Measurements from ENCODE around the gene SCAMP4. TPM values are rescaled to one million over a fixed set of nuclear protein-coding genes. Genes with fewer than 3 reads are reported as not detected.

The SCAMP4 gene
- total and polyA plus RNA-seq, 2 of the 13 experiments (the other 11 are each of a cell fraction or from before 2014, with no cell fraction given) = 10.7 to 13.7 TPM

DNA sequence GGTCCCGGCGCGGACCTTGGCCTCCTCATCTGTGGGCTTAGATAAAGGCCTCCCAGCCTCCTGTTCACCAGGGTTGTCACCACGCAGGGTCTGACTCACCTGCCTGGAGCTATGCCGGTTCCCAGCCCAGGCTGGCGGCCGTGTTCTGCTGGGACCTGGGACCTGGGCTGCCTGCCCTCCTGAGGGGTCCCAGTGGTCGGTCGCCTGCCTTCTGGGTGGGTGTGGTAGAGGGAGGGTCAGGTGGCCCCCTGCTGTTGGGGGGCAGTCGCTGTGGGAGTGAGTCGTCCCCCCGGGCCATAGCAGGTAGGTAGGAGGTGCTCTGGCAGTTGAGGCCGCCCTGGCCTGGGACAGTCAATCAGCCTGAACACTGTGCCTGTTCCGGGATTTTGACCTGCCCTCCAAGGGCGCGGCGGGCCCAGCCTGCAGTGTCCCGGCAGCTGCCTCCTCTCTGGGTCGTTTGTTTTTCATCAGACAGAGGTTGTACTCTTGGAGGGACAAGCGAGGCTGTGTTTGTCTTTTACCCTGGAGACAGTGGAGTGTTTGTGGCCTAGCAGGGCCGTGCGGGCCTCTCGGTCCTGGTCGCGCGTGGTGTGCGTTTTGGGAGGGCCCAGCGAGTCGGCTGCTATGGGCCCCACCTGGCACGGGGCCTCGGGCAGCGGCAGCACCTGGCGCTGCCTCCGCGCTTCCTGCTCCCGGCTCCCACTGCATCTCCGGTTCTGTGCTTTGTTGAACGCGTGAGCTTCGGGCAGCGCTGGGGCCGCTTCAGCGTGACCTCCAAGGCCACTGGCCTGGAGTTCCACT, 2.6 kb downstream of the SCAMP4 start (continued):
- TF ChIP-seq NFE2L2 (IDR thresholded peaks at IDR 0.05; ENCODE audit: low read length) = no peak
- TF ChIP-seq, protein P1, sequence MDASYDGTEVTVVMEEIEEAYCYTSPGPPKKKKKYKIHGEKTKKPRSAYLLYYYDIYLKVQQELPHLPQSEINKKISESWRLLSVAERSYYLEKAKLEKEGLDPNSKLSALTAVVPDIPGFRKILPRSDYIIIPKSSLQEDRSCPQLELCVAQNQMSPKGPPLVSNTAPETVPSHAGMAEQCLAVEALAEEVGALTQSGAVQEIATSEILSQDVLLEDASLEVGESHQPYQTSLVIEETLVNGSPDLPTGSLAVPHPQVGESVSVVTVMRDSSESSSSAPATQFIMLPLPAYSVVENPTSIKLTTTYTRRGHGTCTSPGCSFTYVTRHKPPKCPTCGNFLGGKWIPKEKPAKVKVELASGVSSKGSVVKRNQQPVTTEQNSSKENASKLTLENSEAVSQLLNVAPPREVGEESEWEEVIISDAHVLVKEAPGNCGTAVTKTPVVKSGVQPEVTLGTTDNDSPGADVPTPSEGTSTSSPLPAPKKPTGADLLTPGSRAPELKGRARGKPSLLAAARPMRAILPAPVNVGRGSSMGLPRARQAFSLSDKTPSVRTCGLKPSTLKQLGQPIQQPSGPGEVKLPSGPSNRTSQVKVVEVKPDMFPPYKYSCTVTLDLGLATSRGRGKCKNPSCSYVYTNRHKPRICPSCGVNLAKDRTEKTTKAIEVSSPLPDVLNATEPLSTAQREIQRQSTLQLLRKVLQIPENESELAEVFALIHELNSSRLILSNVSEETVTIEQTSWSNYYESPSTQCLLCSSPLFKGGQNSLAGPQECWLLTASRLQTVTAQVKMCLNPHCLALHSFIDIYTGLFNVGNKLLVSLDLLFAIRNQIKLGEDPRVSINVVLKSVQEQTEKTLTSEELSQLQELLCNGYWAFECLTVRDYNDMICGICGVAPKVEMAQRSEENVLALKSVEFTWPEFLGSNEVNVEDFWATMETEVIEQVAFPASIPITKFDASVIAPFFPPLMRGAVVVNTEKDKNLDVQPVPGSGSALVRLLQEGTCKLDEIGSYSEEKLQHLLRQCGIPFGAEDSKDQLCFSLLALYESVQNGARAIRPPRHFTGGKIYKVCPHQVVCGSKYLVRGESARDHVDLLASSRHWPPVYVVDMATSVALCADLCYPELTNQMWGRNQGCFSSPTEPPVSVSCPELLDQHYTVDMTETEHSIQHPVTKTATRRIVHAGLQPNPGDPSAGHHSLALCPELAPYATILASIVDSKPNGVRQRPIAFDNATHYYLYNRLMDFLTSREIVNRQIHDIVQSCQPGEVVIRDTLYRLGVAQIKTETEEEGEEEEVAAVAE (CRISPR knock-in tag; IDR thresholded peaks at IDR 0.05; ENCODE audit: borderline replicate concordance) = 0 out of 2 replicates have a peak, but pooled peaks have one; percentile 25
- TF ChIP-seq, protein P2, sequence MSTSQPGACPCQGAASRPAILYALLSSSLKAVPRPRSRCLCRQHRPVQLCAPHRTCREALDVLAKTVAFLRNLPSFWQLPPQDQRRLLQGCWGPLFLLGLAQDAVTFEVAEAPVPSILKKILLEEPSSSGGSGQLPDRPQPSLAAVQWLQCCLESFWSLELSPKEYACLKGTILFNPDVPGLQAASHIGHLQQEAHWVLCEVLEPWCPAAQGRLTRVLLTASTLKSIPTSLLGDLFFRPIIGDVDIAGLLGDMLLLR (CRISPR knock-in tag; IDR thresholded peaks at IDR 0.05) = no peak; the same call in 1 of the 2 replicates
- TF ChIP-seq, protein P3, sequence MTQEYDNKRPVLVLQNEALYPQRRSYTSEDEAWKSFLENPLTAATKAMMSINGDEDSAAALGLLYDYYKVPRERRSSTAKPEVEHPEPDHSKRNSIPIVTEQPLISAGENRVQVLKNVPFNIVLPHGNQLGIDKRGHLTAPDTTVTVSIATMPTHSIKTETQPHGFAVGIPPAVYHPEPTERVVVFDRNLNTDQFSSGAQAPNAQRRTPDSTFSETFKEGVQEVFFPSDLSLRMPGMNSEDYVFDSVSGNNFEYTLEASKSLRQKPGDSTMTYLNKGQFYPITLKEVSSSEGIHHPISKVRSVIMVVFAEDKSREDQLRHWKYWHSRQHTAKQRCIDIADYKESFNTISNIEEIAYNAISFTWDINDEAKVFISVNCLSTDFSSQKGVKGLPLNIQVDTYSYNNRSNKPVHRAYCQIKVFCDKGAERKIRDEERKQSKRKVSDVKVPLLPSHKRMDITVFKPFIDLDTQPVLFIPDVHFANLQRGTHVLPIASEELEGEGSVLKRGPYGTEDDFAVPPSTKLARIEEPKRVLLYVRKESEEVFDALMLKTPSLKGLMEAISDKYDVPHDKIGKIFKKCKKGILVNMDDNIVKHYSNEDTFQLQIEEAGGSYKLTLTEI (CRISPR knock-in tag; conservative IDR thresholded peaks at IDR 0.05) = no peak
- TF ChIP-seq NR2C2 (CRISPR knock-in tag; IDR thresholded peaks at IDR 0.05; ENCODE audit: borderline replicate concordance) = peak; percentile 60; the same call in 1 of the 2 replicates
- TF ChIP-seq MAFG (CRISPR knock-in tag; IDR thresholded peaks at IDR 0.05) = no peak
- peak; percentile 17; the same call in 1 of the 2 replicates for TF ChIP-seq POLR2AphosphoS5 (IDR thresholded peaks at IDR 0.05; ENCODE audit: low read depth, low read length)
- TF ChIP-seq GABPB1 (CRISPR knock-in tag; IDR thresholded peaks at IDR 0.05) = peak; percentile 51; the same call in 1 of the 2 replicates
- no peak for TF ChIP-seq ZNF207 (IDR thresholded peaks at IDR 0.05; ENCODE audit: borderline replicate concordance)
- TF ChIP-seq TBX3 (IDR thresholded peaks at IDR 0.05; ENCODE audit: borderline replicate concordance) = no peak
- peak in 1 of 2 experiments; percentile 41; a peak in 3 of 4 replicates for TF ChIP-seq POLR2A (IDR thresholded peaks at IDR 0.05; ENCODE audit: insufficient read depth in 1 of 2, low read depth in 2 of 2, low read length in 2 of 2)
- TF ChIP-seq LCORL (IDR thresholded peaks at IDR 0.05) = no peak
- TF ChIP-seq LCORL (CRISPR knock-in tag; IDR thresholded peaks at IDR 0.05) = peak; percentile 91
- TF ChIP-seq RARG (CRISPR knock-in tag; IDR thresholded peaks at IDR 0.05; ENCODE audit: low read depth) = no peak
- TF ChIP-seq, protein P4, sequence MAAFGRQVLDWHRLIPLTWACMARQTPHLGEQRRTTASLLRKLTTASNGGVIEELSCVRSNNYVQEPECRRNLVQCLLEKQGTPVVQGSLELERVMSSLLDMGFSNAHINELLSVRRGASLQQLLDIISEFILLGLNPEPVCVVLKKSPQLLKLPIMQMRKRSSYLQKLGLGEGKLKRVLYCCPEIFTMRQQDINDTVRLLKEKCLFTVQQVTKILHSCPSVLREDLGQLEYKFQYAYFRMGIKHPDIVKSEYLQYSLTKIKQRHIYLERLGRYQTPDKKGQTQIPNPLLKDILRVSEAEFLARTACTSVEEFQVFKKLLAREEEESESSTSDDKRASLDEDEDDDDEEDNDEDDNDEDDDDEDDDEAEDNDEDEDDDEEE (CRISPR knock-in tag; IDR thresholded peaks at IDR 0.05) = no peak
- TF ChIP-seq, protein P5, sequence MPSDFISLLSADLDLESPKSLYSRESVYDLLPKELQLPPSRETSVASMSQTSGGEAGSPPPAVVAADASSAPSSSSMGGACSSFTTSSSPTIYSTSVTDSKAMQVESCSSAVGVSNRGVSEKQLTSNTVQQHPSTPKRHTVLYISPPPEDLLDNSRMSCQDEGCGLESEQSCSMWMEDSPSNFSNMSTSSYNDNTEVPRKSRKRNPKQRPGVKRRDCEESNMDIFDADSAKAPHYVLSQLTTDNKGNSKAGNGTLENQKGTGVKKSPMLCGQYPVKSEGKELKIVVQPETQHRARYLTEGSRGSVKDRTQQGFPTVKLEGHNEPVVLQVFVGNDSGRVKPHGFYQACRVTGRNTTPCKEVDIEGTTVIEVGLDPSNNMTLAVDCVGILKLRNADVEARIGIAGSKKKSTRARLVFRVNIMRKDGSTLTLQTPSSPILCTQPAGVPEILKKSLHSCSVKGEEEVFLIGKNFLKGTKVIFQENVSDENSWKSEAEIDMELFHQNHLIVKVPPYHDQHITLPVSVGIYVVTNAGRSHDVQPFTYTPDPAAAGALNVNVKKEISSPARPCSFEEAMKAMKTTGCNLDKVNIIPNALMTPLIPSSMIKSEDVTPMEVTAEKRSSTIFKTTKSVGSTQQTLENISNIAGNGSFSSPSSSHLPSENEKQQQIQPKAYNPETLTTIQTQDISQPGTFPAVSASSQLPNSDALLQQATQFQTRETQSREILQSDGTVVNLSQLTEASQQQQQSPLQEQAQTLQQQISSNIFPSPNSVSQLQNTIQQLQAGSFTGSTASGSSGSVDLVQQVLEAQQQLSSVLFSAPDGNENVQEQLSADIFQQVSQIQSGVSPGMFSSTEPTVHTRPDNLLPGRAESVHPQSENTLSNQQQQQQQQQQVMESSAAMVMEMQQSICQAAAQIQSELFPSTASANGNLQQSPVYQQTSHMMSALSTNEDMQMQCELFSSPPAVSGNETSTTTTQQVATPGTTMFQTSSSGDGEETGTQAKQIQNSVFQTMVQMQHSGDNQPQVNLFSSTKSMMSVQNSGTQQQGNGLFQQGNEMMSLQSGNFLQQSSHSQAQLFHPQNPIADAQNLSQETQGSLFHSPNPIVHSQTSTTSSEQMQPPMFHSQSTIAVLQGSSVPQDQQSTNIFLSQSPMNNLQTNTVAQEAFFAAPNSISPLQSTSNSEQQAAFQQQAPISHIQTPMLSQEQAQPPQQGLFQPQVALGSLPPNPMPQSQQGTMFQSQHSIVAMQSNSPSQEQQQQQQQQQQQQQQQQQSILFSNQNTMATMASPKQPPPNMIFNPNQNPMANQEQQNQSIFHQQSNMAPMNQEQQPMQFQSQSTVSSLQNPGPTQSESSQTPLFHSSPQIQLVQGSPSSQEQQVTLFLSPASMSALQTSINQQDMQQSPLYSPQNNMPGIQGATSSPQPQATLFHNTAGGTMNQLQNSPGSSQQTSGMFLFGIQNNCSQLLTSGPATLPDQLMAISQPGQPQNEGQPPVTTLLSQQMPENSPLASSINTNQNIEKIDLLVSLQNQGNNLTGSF (CRISPR knock-in tag; IDR thresholded peaks at IDR 0.05) = no peak; the same call in 1 of the 2 replicates

Measured in HepG2 (cell line).